Mesenchymal stem cell (in vitro differentiated cells and primary cell): ENCODE results near the gene SGCA.
A peak's percentile ranks its signal among the peaks of the same experiment; 100 is the strongest.

ENCODE experiments used
- DNase-seq: peaks from one replicate; pipeline ENCODE4 v3.0.0-alpha.2; 2013
- H2AFZ ChIP-seq: one replicate; pipeline ENCODE4 v1.6.1; 2013; ENCODE audit warnings: low read depth, mild to moderate bottlenecking, control low read depth, inconsistent platforms, low read length, moderate library complexity
- H2AK5ac ChIP-seq: 2 replicates; pipeline ENCODE4 v1.6.1; 2013; ENCODE audit warnings: low read length, moderate library complexity, mild to moderate bottlenecking, inconsistent platforms; ENCODE audit not compliant: severe bottlenecking
- H2BK120ac ChIP-seq: one replicate; pipeline ENCODE4 v1.6.1; 2013; ENCODE audit warnings: low read depth, mild to moderate bottlenecking, inconsistent platforms, low read length, moderate library complexity
- H2BK12ac ChIP-seq, 2 experiments: one replicate each; pipeline ENCODE4 v1.6.1; 2013; ENCODE audit warnings: inconsistent platforms in 2 of 2, low read length in 2 of 2, mild to moderate bottlenecking in 2 of 2, moderate library complexity in 2 of 2, control low read depth in 1 of 2
- H2BK15ac ChIP-seq: one replicate; pipeline ENCODE4 v1.6.1; 2013; ENCODE audit warnings: mild to moderate bottlenecking, low read depth, inconsistent platforms; ENCODE audit not compliant: poor library complexity, severe bottlenecking
- H2BK5ac ChIP-seq: 2 replicates; pipeline ENCODE4 v1.6.1; 2013; ENCODE audit warnings: low read depth, mild to moderate bottlenecking, low read length, control low read depth, inconsistent platforms; ENCODE audit not compliant: poor library complexity, severe bottlenecking
- H3K14ac ChIP-seq, 2 experiments: one replicate each; pipeline ENCODE4 v1.6.1; 2013; ENCODE audit warnings: inconsistent platforms in 2 of 2, low read length in 2 of 2, control low read depth in 1 of 2, mild to moderate bottlenecking in 1 of 2, moderate library complexity in 1 of 2
- H3K18ac ChIP-seq, 2 experiments: one replicate each; pipeline ENCODE4 v1.6.1; 2013; ENCODE audit warnings: inconsistent platforms in 2 of 2, low read length in 2 of 2, control low read depth in 1 of 2, low read depth in 1 of 2, mild to moderate bottlenecking in 1 of 2
- H3K23ac ChIP-seq, 2 experiments: one replicate each; pipeline ENCODE4 v1.6.1; 2013; ENCODE audit warnings: inconsistent platforms in 2 of 2, low read length in 2 of 2, mild to moderate bottlenecking in 2 of 2, moderate library complexity in 2 of 2, control low read depth in 1 of 2
- H3K27ac ChIP-seq: 2 replicates; pipeline ENCODE4 v1.5.1; 2013; ENCODE audit warnings: mild to moderate bottlenecking, moderate library complexity, low read length, control low read depth, inconsistent platforms; ENCODE audit not compliant: poor library complexity, severe bottlenecking
- H3K27me3 ChIP-seq, 2 experiments: 2 replicates each; pipeline versions ENCODE4 v1.6.1 to v1.7.0; 2013; ENCODE audit warnings: low read length in 2 of 2, mild to moderate bottlenecking in 2 of 2, moderate library complexity in 2 of 2, control low read depth in 1 of 2, inconsistent platforms in 1 of 2; ENCODE audit not compliant: control insufficient read depth in 1 of 2, insufficient read depth in 1 of 2
- H3K36me3 ChIP-seq, 2 experiments: 2 replicates each; pipeline versions ENCODE4 v1.6.1 to v1.7.0; 2013; ENCODE audit warnings: low read length in 2 of 2, control low read depth in 1 of 2, inconsistent platforms in 1 of 2, low read depth in 1 of 2, mild to moderate bottlenecking in 1 of 2; ENCODE audit not compliant: insufficient read depth in 2 of 2, control insufficient read depth in 1 of 2
- H3K4ac ChIP-seq, 2 experiments: one replicate each; pipeline ENCODE4 v1.6.1; 2013; ENCODE audit warnings: inconsistent platforms in 2 of 2, low read length in 2 of 2, mild to moderate bottlenecking in 2 of 2, moderate library complexity in 2 of 2, control low read depth in 1 of 2, low read depth in 1 of 2
- H3K4me1 ChIP-seq: 2 replicates; pipeline ENCODE4 v1.6.1; 2013; ENCODE audit warnings: low read depth, low read length, control low read depth; ENCODE audit not compliant: control insufficient read depth, insufficient read depth
- H3K4me2 ChIP-seq: 2 replicates; pipeline ENCODE4 v1.6.1; 2013; ENCODE audit warnings: low read length, mild to moderate bottlenecking, inconsistent platforms; ENCODE audit not compliant: poor library complexity, severe bottlenecking
- H3K4me3 ChIP-seq, 2 experiments: 2 replicates each; pipeline versions ENCODE4 v1.5.1 to v1.7.0; 2013; ENCODE audit warnings: low read length in 2 of 2, mild to moderate bottlenecking in 2 of 2, control low read depth in 1 of 2, low read depth in 1 of 2; ENCODE audit not compliant: insufficient read depth in 1 of 2
- H3K79me1 ChIP-seq: replicated peaks from 2 replicates; pipeline ENCODE4 v1.6.1; 2013; ENCODE audit warnings: mild to moderate bottlenecking, control low read depth, low read length, inconsistent platforms; ENCODE audit not compliant: poor library complexity, severe bottlenecking
- H3K9ac ChIP-seq: 2 replicates; pipeline ENCODE4 v1.7.0; 2013; ENCODE audit warnings: mild to moderate bottlenecking, low read length, moderate library complexity
- H3K9me3 ChIP-seq: 2 replicates; pipeline ENCODE4 v1.7.0; 2013; ENCODE audit warnings: mild to moderate bottlenecking, low read length; ENCODE audit not compliant: control insufficient read depth
- H4K8ac ChIP-seq: one replicate; pipeline ENCODE4 v1.6.1; 2013; ENCODE audit warnings: inconsistent platforms, mild to moderate bottlenecking, low read length, moderate library complexity
- H4K91ac ChIP-seq: one replicate; pipeline ENCODE4 v1.6.1; 2013; ENCODE audit warnings: mild to moderate bottlenecking, low read length, inconsistent platforms
- WGBS: methylation state at CpG from one replicate; pipeline ENCODE4 v1.1.7; 2013; ENCODE audit warnings: mixed read lengths; 5-methylcytosine and 5-hydroxymethylcytosine counted together

SGCA gene

DNA sequence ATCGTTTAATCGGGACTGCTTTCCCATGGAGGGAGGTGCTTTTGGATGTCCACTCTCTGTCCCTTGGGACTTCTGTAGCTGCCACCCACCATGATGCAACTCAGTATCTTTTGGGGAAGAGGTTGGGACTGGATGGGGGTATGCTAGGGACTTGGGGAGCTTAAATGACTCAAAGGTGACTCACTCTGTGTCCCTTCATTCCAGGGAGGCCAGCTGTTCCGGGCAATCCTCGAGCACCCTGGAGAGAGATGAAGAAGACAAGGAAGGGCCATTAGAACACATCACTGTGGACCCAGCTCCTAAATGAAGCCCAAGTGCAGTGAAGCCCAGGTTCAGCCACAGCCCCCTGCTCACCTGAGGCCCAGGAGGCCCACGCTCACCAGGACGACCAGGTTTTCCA is 31.0 kb downstream of the SGCA start:
- H3K9me3 ChIP-seq = no peaks in the 10 kb centered on the region
- H3K79me1 ChIP-seq = peaks cover 2% of the 10 kb centered on the region
- H3K4ac ChIP-seq = peak overlapping the region in 1 of 2 experiments; percentile 61
- H2AK5ac ChIP-seq = no peak overlapping the region
- H2AFZ ChIP-seq = no peak overlapping the region
- H4K8ac ChIP-seq = no peak overlapping the region
- H2BK15ac ChIP-seq = no peak overlapping the region
- H3K23ac ChIP-seq = peak overlapping the region in 1 of 2 experiments; percentile 83
- peak; percentile 77 for DNase-seq
- H4K91ac ChIP-seq = no peak overlapping the region
- H3K27me3 ChIP-seq = no peaks in the 10 kb centered on the region
- peak overlapping the region; percentile 25 to 85 for H3K18ac ChIP-seq
- H3K9ac ChIP-seq = peak overlapping the region; percentile 100
- peaks cover 74 to 76% of the 10 kb centered on the region in 2 experiments for H3K36me3 ChIP-seq
- H3K4me2 ChIP-seq = peak overlapping the region; percentile 39
- H3K4me1 ChIP-seq = peaks cover 50% of the 10 kb centered on the region
- WGBS = 61% methylated on average over 6 of the region's 6 CpGs
- no peak overlapping the region for H2BK5ac ChIP-seq
- peak overlapping the region; percentile 82 for H3K27ac ChIP-seq
- H2BK12ac ChIP-seq = peak overlapping the region in 1 of 2 experiments; percentile 18
- H2BK120ac ChIP-seq = no peak overlapping the region
- H3K4me3 ChIP-seq = peak overlapping the region in 1 of 2 experiments; percentile 100
- peak overlapping the region in 1 of 2 experiments; percentile 97 for H3K14ac ChIP-seq

- no peak overlapping the region for H2BK15ac ChIP-seq
- peaks cover 7% of the 10 kb centered on the region for H3K79me1 ChIP-seq
- peaks cover 61 to 63% of the 10 kb centered on the region in 2 experiments for H3K36me3 ChIP-seq
- peak overlapping the region in 1 of 2 experiments; percentile 20 for H3K4ac ChIP-seq
- peak; percentile 82 for DNase-seq
- H3K4me2 ChIP-seq = peak overlapping the region; percentile 73
- peak overlapping the region; percentile 11 to 100 for H3K4me3 ChIP-seq
- peak overlapping the region in 1 of 2 experiments; percentile 89 for H3K14ac ChIP-seq
- H3K27ac ChIP-seq = peak overlapping the region; percentile 82
- no peak overlapping the region for H2BK5ac ChIP-seq
- H2BK120ac ChIP-seq = no peak overlapping the region
- H2AFZ ChIP-seq = no peak overlapping the region
- peak overlapping the region; percentile 100 for H3K9ac ChIP-seq
- peak overlapping the region in 1 of 2 experiments; percentile 49 for H3K23ac ChIP-seq
- H3K9me3 ChIP-seq = no peaks in the 10 kb centered on the region
- H3K27me3 ChIP-seq = no peaks in the 10 kb centered on the region
- H2BK12ac ChIP-seq = no peak overlapping the region
- WGBS = 45% methylated on average over 7 of the region's 7 CpGs
- H4K8ac ChIP-seq = peak overlapping the region; percentile 50
- peak overlapping the region; percentile 27 for H2AK5ac ChIP-seq
- peak overlapping the region in 1 of 2 experiments; percentile 85 for H3K18ac ChIP-seq
- H3K4me1 ChIP-seq = peaks cover 47% of the 10 kb centered on the region
- no peak overlapping the region for H4K91ac ChIP-seq
Measured at GRCh38 chr17:50198026-50198669, 32.3 kb downstream of the SGCA start.

GRCh38 chr17:50199211-50199802 is 33.5 kb downstream of the SGCA start:
- Histone ChIP-seq H3K4me2 (peak overlapping the region; percentile 73), H3K18ac (peak overlapping the region; percentile 37 to 97), H3K14ac (peak overlapping the region in 1 of 2 experiments; percentile 97), H3K9me3 (no peaks in the 10 kb centered on the region), H2BK12ac (peak overlapping the region in 1 of 2 experiments; percentile 66), H3K36me3 (peaks cover 50 to 51% of the 10 kb centered on the region in 2 experiments), H2AFZ (no peak overlapping the region), H4K91ac (peak overlapping the region; percentile 77), H2BK15ac (no peak overlapping the region), H3K9ac (peak overlapping the region; percentile 100), H3K79me1 (peaks cover 11% of the 10 kb centered on the region), H3K4me3 (peak overlapping the region; percentile 67 to 100), H3K27me3 (no peaks in the 10 kb centered on the region), H3K27ac (peak overlapping the region; percentile 81), H3K4me1 (peaks cover 45% of the 10 kb centered on the region), H2BK120ac (peak overlapping the region; percentile 65), H4K8ac (peak overlapping the region; percentile 19), H3K4ac (peak overlapping the region; percentile 24 to 85), H3K23ac (peak overlapping the region in 1 of 2 experiments; percentile 64), H2BK5ac (no peak overlapping the region), H2AK5ac (no peak overlapping the region)
- WGBS = 32% methylated on average over 31 of the region's 41 CpGs
- DNase-seq = no peak

DNA sequence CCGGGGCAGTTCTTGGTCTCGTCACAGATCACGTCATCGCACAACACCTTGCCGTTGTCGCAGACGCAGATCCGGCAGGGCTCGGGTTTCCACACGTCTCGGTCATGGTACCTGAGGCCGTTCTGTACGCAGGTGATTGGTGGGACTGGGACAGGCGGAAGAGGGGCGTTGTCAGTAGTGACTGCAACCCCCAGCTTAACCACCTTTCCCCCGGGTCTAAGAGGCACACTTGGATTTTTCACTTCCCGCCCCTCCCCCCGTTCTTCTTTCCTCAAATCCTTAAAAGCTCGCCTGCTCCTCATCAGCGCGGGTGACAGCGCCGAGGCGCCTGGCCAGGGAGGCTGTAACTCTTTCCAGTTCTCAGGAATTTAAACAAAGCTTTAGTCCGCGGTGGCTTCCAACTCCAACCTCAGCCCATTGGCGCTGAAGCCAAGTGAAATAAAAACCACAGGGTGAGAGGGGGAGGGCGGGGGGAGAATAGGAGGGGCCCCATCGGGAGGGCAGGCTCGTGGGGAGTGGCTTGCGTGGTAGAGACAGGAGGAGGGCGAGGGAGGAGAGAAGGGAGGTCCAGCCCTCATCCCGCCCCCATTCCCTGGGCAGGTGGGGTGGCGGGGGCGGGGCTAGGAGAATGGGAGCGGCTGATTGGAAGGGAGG is 34.1 kb downstream of the SGCA start:
- Histone ChIP-seq H2AFZ (no peak overlapping the region), H3K27ac (peak overlapping the region; percentile 100), H3K4me3 (peak overlapping the region; percentile 91 to 100), H3K9ac (peak overlapping the region; percentile 100), H3K27me3 (no peaks in the 10 kb centered on the region), H4K91ac (peak overlapping the region; percentile 77), H3K36me3 (peaks cover 43 to 45% of the 10 kb centered on the region in 2 experiments), H3K9me3 (no peaks in the 10 kb centered on the region), H2BK5ac (peak overlapping the region; percentile 22), H3K4me1 (peaks cover 43% of the 10 kb centered on the region), H4K8ac (peak overlapping the region; percentile 19), H2AK5ac (peak overlapping the region; percentile 15), H3K14ac (peak overlapping the region in 1 of 2 experiments; percentile 97), H2BK15ac (no peak overlapping the region), H3K4ac (no peak overlapping the region), H3K23ac (no peak overlapping the region), H2BK12ac (peak overlapping the region in 1 of 2 experiments; percentile 66), H3K18ac (peak overlapping the region; percentile 97 to 100), H3K79me1 (peaks cover 11% of the 10 kb centered on the region), H2BK120ac (peak overlapping the region; percentile 65), H3K4me2 (peak overlapping the region; percentile 73)
- WGBS = under 1% methylated on average over 34 of the region's 36 CpGs
- DNase-seq = peak; percentile 98
